Measurements from ENCODE around the gene WBP1. TPM values are rescaled to one million over a fixed set of nuclear protein-coding genes. Genes with fewer than 3 reads are reported as not detected.

The WBP1 gene
- total and polyA plus RNA-seq, 10 of the 15 experiments (the other 5 are each of a cell fraction or from before 2014, with no cell fraction given), result 4.2 to 76.8 (median 43.8) TPM

DNA sequence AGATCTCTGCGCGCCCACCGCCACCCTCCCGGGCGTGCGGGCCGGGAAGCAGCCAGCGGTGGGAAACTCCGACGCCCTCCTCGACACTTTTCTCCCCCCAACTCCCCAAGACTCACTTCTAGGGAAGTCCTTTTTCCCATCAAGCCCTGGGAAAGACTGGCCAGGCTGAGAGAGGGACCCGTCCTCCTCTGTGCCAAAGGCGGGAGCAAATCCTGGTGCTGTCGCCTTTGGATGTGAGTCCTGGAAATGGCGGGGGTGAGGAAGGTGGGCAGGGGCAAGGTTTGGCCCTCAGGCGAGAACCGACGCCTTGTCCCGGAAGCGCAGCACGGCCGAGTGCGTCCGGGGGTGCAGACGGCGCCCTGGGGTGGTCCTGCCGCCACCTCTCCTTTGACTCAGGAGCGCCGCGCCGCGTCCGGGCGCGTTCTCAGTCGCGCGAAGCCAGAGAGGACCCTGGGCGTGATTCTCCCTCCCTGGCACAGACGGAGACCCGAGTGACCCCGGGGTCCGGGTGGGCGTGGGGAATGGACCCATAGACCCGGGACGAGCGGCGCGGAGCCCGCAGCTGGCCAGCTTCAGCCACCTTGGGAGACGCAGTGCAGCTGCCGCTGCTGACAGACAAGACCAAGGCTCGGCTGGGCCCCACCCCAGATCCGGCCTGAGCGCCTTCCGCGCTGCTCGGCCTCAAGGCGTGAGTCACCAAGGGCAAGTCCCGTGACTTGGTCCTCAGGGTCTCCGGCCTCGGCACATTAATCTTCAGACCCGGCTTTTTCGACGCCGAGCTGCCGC lies 44.7 kb downstream of the WBP1 start (continued):
- TF ChIP-seq, protein P1, sequence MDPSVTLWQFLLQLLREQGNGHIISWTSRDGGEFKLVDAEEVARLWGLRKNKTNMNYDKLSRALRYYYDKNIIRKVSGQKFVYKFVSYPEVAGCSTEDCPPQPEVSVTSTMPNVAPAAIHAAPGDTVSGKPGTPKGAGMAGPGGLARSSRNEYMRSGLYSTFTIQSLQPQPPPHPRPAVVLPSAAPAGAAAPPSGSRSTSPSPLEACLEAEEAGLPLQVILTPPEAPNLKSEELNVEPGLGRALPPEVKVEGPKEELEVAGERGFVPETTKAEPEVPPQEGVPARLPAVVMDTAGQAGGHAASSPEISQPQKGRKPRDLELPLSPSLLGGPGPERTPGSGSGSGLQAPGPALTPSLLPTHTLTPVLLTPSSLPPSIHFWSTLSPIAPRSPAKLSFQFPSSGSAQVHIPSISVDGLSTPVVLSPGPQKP (IDR thresholded peaks at IDR 0.05; ENCODE audit: low read depth, low read length), result peak; percentile 48; the same call in 1 of the 2 replicates
- peak; percentile 18; the same call in 1 of the 2 replicates for TF ChIP-seq CBFB (IDR thresholded peaks at IDR 0.05; ENCODE audit: low read depth)
- TF ChIP-seq SMC3 (IDR thresholded peaks at IDR 0.05; ENCODE audit: borderline replicate concordance, low read length), result no peak
- no peak for TF ChIP-seq ESRRA (IDR thresholded peaks at IDR 0.05; ENCODE audit: low read length)
- peak; percentile 76 for TF ChIP-seq IKZF1 (conservative IDR thresholded peaks at IDR 0.05)
- TF ChIP-seq, protein P2, sequence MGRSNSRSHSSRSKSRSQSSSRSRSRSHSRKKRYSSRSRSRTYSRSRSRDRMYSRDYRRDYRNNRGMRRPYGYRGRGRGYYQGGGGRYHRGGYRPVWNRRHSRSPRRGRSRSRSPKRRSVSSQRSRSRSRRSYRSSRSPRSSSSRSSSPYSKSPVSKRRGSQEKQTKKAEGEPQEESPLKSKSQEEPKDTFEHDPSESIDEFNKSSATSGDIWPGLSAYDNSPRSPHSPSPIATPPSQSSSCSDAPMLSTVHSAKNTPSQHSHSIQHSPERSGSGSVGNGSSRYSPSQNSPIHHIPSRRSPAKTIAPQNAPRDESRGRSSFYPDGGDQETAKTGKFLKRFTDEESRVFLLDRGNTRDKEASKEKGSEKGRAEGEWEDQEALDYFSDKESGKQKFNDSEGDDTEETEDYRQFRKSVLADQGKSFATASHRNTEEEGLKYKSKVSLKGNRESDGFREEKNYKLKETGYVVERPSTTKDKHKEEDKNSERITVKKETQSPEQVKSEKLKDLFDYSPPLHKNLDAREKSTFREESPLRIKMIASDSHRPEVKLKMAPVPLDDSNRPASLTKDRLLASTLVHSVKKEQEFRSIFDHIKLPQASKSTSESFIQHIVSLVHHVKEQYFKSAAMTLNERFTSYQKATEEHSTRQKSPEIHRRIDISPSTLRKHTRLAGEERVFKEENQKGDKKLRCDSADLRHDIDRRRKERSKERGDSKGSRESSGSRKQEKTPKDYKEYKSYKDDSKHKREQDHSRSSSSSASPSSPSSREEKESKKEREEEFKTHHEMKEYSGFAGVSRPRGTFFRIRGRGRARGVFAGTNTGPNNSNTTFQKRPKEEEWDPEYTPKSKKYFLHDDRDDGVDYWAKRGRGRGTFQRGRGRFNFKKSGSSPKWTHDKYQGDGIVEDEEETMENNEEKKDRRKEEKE (IDR thresholded peaks at IDR 0.05), result no peak
- 0 out of 3 replicates have a peak, but pooled peaks have one; percentile 3 for TF ChIP-seq POU2F2 (IDR thresholded peaks at IDR 0.05; ENCODE audit: borderline replicate concordance, low read depth, low read length)
- TF ChIP-seq, protein P3, sequence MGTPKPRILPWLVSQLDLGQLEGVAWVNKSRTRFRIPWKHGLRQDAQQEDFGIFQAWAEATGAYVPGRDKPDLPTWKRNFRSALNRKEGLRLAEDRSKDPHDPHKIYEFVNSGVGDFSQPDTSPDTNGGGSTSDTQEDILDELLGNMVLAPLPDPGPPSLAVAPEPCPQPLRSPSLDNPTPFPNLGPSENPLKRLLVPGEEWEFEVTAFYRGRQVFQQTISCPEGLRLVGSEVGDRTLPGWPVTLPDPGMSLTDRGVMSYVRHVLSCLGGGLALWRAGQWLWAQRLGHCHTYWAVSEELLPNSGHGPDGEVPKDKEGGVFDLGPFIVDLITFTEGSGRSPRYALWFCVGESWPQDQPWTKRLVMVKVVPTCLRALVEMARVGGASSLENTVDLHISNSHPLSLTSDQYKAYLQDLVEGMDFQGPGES (IDR thresholded peaks at IDR 0.05), result no peak
- TF ChIP-seq, protein P4, sequence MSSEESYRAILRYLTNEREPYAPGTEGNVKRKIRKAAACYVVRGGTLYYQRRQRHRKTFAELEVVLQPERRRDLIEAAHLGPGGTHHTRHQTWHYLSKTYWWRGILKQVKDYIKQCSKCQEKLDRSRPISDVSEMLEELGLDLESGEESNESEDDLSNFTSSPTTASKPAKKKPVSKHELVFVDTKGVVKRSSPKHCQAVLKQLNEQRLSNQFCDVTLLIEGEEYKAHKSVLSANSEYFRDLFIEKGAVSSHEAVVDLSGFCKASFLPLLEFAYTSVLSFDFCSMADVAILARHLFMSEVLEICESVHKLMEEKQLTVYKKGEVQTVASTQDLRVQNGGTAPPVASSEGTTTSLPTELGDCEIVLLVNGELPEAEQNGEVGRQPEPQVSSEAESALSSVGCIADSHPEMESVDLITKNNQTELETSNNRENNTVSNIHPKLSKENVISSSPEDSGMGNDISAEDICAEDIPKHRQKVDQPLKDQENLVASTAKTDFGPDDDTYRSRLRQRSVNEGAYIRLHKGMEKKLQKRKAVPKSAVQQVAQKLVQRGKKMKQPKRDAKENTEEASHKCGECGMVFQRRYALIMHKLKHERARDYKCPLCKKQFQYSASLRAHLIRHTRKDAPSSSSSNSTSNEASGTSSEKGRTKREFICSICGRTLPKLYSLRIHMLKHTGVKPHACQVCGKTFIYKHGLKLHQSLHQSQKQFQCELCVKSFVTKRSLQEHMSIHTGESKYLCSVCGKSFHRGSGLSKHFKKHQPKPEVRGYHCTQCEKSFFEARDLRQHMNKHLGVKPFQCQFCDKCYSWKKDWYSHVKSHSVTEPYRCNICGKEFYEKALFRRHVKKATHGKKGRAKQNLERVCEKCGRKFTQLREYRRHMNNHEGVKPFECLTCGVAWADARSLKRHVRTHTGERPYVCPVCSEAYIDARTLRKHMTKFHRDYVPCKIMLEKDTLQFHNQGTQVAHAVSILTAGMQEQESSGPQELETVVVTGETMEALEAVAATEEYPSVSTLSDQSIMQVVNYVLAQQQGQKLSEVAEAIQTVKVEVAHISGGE (CRISPR knock-in tag; IDR thresholded peaks at IDR 0.05), result no peak
- TF ChIP-seq RAD21 (IDR thresholded peaks at IDR 0.05; ENCODE audit: insufficient read depth, low read depth, low read length), result 0 out of 2 replicates have a peak, but pooled peaks have one; percentile 19
- no peak for TF ChIP-seq WRNIP1 (IDR thresholded peaks at IDR 0.05; ENCODE audit: borderline replicate concordance, low read depth, low read length)
- TF ChIP-seq, protein P5, sequence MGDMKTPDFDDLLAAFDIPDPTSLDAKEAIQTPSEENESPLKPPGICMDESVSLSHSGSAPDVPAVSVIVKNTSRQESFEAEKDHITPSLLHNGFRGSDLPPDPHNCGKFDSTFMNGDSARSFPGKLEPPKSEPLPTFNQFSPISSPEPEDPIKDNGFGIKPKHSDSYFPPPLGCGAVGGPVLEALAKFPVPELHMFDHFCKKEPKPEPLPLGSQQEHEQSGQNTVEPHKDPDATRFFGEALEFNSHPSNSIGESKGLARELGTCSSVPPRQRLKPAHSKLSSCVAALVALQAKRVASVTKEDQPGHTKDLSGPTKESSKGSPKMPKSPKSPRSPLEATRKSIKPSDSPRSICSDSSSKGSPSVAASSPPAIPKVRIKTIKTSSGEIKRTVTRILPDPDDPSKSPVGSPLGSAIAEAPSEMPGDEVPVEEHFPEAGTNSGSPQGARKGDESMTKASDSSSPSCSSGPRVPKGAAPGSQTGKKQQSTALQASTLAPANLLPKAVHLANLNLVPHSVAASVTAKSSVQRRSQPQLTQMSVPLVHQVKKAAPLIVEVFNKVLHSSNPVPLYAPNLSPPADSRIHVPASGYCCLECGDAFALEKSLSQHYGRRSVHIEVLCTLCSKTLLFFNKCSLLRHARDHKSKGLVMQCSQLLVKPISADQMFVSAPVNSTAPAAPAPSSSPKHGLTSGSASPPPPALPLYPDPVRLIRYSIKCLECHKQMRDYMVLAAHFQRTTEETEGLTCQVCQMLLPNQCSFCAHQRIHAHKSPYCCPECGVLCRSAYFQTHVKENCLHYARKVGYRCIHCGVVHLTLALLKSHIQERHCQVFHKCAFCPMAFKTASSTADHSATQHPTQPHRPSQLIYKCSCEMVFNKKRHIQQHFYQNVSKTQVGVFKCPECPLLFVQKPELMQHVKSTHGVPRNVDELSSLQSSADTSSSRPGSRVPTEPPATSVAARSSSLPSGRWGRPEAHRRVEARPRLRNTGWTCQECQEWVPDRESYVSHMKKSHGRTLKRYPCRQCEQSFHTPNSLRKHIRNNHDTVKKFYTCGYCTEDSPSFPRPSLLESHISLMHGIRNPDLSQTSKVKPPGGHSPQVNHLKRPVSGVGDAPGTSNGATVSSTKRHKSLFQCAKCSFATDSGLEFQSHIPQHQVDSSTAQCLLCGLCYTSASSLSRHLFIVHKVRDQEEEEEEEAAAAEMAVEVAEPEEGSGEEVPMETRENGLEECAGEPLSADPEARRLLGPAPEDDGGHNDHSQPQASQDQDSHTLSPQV (IDR thresholded peaks at IDR 0.05), result no peak
- TF ChIP-seq PAX8 (IDR thresholded peaks at IDR 0.05), result no peak
- TF ChIP-seq PAX5 (IDR thresholded peaks at IDR 0.05; ENCODE audit: borderline replicate concordance, low read depth, low read length), result peak; percentile 11; the same call in 1 of the 2 replicates
- no peak for TF ChIP-seq KDM1A (IDR thresholded peaks at IDR 0.05; ENCODE audit: borderline replicate concordance)
